HG03565 (cell line): Measurements from ENCODE around the gene PNPO.

Experiments
- ATAC-seq: cut with Tn5 transposase; IDR thresholded peaks from one replicate; pipeline ENCODE4 v1.9.1; 2021; ENCODE audit warnings: mild to moderate bottlenecking, moderate library complexity; ENCODE audit not compliant: unreplicated experiment

The PNPO gene

GRCh38 chr17:47941246-47942095, at the start of gene PNPO:
Gene PNPO (plus strand): TSS chr17:47941571. CDS start chr17:47941676, 105 bp downstream.
- peak; percentile 87 for ATAC-seq

DNA sequence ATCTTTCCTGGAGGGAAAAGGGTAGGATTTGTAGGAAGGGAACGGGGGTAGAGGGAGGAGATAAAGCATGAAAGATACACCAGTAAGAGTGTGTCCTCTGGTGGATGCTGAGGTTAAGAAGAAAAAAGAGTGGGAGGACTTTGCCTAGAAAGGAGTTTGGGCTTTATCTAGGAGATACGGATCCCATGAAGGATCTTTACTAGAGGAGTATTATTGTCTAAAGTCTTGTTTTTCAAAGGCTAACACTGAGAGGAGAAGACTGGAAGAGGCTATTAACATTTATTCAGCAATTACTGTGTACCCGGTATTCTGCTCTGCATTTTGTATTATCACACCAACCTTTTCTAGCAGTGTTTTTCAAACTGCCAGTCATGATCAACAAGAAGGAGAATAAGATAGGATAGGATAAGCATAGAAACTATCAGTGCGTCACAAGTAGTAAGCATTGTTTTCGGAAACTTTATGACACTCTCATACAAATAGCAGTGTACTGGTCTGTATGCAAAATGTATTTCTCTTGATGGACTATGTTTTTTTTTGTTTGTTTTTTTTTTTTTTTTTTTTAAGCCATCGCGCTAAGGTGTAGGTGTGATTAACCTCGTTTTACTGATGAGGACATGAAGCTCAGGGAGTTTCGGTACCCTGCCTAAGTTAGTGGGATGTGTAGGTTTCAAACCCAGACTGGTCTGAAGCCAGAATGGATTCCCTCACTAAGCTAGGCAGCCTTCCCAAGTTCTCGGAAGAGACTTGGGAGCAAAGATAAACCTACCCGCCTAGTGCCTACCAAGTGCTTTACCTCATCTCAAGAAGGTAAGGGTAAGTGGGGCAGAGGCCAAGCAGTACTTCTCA, 46.6 kb upstream of the PNPO start:
- ATAC-seq: no peak

DNA sequence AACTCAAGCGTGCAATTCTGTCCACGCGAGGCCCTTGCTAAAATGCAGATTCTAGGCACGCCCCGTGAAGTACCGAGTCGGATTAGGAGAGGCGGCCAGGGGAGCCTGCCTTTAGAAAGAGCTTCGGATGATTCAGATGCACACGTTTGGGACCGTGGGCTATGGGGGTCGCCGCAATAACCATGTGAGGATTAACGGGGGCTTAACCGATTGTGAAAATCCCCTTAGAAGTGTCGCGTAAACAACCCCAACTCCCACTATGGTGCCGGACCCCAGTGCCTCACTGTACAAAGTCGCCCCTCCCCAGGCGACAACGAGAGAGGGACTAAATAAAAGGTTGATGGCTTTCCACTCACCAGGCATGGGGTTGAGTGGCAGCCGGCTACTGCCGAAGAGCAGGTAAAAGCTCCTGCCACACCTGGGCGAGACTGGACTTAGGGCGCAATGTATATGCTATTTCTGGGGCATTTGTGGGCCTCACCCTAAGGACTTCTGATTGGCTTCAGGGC, 46.0 kb upstream of the PNPO start:
- ATAC-seq: no peak

DNA sequence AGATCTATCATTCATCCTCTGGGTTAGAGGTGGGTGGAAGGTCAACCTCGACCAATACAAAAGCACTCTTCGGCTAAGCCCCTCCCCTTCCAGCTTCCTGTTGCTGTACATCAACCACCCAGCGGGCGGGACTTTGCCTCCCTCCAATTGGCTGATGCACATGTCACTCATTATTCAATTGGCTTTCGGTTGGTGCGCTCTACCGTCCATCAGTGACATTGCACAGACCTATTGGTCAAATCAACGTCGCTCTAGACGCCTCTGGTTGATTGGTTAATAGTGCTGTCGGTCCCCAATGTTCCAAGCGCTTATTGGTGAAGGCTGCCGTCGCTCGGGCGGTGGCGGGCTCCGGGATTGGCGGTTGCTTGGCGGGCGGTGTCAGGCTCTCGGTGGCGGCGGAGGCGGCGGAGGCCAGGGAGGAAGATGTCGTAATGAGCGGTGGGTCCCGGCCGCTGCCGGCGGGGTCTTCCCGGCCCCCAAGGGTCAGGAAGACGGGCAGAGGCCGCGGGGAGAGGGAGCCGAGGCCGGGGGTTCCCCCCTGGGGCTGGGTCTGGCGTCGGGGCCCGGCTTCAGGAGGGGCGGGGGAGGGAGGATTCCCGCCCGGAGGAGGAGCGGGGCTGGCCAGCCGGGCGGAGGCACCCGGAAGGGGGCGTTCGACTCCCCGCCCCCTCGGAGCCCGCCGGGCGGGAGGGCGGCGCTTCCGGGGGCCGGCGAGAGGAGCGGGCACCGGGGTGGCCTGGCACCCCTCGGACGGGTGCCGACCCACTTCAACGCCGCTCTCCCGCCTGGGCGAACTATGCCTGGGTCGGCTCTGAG, 45.3 kb upstream of the PNPO start, which contains the start of gene SP2:
TSS of gene SP2 (plus strand) at position 381 of the 816 bp plus-strand sequence. CDS start at position 432, 51 bp downstream.
- ATAC-seq: peak; percentile 90

DNA sequence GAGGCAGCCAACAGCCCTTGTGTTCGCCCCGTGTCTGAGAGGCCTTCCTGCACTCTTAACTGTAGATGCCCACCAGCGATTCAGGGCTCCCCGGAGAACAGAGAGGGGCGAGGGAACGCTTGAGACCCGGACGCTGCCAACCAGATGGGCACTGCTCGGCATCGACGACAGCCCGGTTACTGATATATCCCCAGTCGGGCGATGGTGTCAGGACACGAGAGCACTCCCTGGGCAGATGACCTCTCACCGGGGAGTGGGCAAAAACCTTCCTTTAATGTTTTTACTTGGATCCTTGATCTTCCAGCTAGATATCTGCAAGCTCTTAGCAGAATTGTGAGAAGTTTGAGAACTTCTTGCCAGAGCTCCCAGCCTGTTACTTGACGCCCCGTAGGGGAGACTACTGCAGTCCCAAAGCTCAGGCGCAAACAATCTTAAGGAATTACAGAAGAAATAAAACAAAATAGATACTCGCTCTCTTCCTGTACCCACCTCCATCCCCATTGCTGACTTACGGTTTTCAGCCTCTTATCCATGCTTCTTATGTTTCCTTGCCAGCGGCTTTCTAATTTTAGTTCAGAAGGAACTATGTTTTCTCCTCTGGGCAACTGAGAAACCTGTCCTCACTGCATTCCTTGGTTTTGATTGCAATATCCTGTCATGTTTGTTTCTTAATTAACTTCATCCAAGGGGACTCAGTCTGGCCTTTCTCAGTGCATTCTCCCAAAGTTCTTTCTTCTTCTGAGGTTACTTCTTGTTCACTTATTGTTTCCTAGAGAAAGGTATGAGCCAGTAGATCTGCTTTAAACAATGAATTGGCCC, 44.5 kb upstream of the PNPO start:
- ATAC-seq: no peak

GRCh38 chr17:47897561-47897960, 43.8 kb upstream of the PNPO start:
- no peak for ATAC-seq

DNA sequence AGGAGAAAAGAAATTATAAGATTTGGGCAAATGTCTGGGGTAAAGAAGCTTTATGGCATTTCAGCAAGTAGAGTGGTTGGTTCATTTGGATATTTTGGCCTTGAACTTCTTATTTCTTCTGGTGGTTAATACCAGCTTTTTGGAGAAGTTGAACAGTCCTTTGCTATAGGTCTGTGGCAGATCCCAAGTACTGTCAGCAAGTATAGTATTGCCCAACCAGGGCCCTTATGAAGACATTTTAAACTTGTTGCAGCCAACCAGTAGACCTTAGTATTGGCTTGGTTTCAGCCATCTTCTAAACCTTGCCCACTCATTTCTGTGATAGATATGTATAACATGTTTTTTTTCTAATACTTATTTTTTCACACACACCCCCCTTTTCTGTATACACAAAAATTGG, 43.1 kb upstream of the PNPO start:
- ATAC-seq: no peak

DNA sequence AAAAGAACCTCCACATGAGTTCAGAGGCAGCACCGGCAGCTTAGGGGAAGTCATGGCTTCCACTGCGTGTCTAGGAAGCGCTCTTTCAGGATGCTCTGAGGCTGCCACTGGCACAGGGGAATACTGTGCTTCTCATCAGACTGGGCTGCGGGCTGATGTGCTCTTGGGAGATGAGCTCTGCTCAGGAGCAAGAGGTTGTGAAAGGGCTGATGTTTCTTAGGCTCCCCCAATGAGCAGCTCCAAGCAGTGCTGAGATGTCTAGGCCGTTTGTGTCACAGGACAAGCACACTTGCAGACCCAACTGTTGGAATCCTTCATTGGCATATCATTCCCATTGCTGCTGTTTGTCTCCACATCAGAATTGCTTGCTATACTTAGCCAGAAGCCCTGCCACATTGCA, 41.7 kb upstream of the PNPO start:
- no peak for ATAC-seq

DNA sequence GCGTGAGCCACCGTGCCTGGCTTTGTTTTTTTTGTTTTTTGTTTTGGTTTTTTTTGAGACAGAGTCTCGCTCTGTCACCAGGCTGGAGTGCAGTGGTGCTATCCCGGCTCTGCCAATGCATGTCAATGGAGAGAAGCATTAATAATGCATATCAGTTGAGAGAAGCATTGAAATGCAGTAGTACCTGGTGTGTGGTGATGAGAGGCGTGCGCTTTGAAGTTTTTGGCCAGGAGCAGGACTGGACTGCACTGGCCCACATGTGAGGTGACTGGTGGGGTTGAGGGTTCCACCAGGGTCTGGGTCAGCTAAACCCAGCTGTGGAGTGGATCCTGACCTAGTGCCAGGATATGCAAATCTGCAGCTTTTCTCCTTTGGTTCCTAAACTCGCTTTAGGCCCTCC, 39.9 kb upstream of the PNPO start:
- no peak for ATAC-seq

DNA sequence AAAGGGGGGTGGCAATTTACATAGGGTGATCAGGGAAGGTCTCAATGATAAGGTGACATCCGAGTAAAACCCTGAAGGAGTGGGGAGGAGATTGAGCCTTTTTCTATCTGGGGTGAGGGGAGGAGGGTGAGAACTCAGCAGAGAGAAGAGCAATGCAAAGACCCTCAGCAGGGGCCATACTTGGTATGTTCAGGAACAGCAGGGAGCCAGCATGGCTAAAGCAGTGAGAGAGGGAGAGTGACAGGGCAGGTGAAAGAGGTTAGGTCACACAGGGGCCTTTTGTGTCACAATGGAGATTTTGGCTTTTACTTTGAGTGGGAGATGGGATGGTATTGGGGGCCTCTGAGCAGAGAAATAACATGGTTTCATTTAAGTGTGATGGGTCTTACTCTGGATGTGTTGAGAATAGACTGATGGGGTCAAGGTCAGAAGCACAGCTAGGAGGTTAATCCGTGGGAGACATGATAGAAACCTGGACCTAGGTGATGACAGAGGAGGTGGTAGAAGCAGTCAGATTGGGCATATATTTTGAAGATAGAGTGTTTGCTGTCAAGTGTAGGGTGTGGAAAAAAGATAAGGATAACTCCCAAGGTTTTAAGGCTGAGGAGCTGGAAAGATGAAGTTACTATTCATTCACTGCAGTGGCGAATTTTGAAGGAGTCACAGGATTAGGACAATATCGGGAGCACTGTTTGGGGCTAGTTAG, 39.2 kb upstream of the PNPO start:
- no peak for ATAC-seq

GRCh38 chr17:47905221-47905733, 36.1 kb upstream of the PNPO start:
- ATAC-seq: no peak

DNA sequence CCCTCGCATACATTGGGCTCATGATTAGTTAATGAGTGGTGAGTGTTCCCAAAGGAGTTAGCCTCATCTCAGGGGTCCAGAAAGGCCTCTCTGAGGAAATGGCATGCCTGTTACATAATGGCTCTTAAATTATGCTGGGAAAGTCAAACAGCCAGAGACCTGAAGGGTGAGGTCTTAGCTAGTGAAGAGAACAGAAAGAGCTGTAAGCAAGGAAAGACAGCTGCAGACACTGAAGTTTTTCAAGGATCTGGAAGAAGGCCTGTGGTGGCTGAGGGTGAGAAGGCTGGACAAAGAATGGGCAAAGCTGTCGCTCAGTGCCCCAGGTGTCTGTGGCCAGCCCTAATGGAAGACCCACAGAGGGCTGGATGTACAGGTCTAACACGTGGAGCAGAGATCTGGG, 34.9 kb upstream of the PNPO start:
- no peak for ATAC-seq

- no peak for ATAC-seq
Observed at GRCh38 chr17:47907932-47908562, 33.3 kb upstream of the PNPO start.

- ATAC-seq: no peak
Observed at GRCh38 chr17:47913050-47913449, 28.3 kb upstream of the PNPO start.

DNA sequence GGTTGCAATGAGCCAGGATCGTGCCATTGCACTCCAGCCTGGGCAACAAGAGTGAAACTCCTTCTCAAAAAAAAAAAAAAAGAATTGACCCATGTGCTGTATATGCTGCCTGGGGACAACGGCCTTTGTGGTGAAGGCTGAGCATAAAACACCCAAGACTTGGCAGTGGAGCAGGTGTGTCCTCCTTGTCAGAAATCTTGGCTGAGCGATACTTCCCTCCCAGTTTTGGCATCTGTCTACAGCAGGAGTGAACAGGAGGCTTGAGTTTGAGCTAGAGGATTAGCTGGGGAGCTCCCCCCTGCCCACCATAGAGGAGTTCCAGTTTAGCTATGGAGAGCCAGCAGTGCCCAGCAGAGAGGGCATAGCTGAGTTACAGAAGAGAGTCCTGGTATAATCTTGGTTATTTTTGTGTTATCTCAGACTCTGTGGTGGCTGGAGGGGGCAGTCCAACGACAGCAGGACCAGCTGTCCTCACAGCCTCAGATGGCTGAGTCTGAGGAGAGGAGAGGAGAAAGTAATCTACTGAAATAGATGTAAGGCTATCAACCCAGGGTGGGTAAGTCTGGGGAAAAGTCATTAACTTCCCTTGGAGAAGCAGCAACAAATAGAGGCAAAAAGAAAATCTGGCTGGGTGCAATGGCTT, 26.9 kb upstream of the PNPO start:
- no peak for ATAC-seq

- ATAC-seq: no peak
Observed at GRCh38 chr17:47915776-47916398, 25.5 kb upstream of the PNPO start.

- no peak for ATAC-seq
Observed at GRCh38 chr17:47916489-47917208, 24.7 kb upstream of the PNPO start.
